ENCODE results near the gene ROCK2. TPM values are rescaled to one million over a fixed set of nuclear protein-coding genes. Genes with fewer than 3 reads are reported as not detected.

ROCK2 gene
- total and polyA plus RNA-seq, 2 of the 8 experiments (the other 6 are each of a cell fraction or from before 2014, with no cell fraction given), result 2.7 to 29.0 TPM

DNA sequence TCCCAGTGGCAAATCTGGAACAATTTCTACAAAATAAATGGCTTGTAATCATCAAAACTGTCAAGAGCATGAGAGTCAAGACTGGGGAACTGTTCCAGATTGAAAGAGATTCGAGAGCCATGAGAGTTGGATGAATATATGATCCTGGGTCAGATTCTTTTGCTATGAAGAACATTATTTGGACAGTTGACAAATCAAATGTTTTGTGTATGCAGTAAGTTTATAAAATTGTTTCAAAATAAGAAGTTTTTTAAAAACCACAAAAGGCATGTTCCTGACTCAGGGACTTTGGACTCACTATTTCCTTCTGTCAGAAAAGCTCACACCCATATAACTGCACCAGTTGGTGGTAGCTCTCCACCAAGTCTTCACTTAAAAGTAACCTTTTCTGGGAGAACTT lies 38.5 kb downstream of the ROCK2 start:
- Histone ChIP-seq H2BK15ac (ENCODE audit: low read length) (no peak overlapping the region), H3K9me3 (ENCODE audit: insufficient read depth in 2 of 2, low read depth in 1 of 2, low read length in 1 of 2) (no peaks in the 10 kb centered on the region), H2AFZ (ENCODE audit: low read length) (no peak overlapping the region), H3K23ac (ENCODE audit: insufficient read length) (no peak overlapping the region), H3K79me1 (ENCODE audit: low read depth, low read length) (peaks cover 2% of the 10 kb centered on the region; the same call in 1 of the 2 replicates), H3K27ac (ENCODE audit: low read depth, low read length) (no peak overlapping the region), H4K20me1 (replicated peaks in 1 of 2; ENCODE audit: control insufficient read depth in 1 of 2, insufficient read depth in 2 of 2, low read length in 2 of 2) (peaks cover 0 to 2% of the 10 kb centered on the region in 2 experiments), H3K14ac (ENCODE audit: insufficient read length) (no peak overlapping the region), H3K4ac (replicated peaks; ENCODE audit: insufficient read length, low read depth, low read length) (no peak overlapping the region), H3K4me3 (ENCODE audit: extremely low read depth in 1 of 4, insufficient read depth in 2 of 4, low read depth in 3 of 4, low read length in 4 of 4) (no peak overlapping the region), H2AK5ac (ENCODE audit: low read depth, low read length) (no peak overlapping the region), H3K9ac (replicated peaks in 1 of 4; ENCODE audit: extremely low read depth in 1 of 4, low read depth in 3 of 4, low read length in 3 of 4) (no peak overlapping the region), H3K79me2 (ENCODE audit: control insufficient read depth in 1 of 2, insufficient read depth in 2 of 2, low read length in 2 of 2) (peaks cover 0 to 82% of the 10 kb centered on the region in 2 experiments; a peak in 2 of 4 replicates), H2BK5ac (ENCODE audit: low read depth, low read length) (no peak overlapping the region), H4K5ac (ENCODE audit: insufficient read length, low read depth, low read length) (no peak overlapping the region), H2BK120ac (replicated peaks; ENCODE audit: low read depth, low read length) (no peak overlapping the region), H2BK20ac (ENCODE audit: low read length) (no peak overlapping the region), H3K4me1 (replicated peaks in 1 of 4; ENCODE audit: control insufficient read depth in 3 of 4, insufficient read depth in 4 of 4, low read length in 3 of 4) (no peaks in the 10 kb centered on the region), H3K4me2 (ENCODE audit: insufficient read depth in 1 of 2, low read depth in 2 of 2, low read length in 2 of 2) (no peak overlapping the region), H4K8ac (ENCODE audit: extremely low read depth, insufficient read depth, low read length) (no peak overlapping the region), H3K18ac (ENCODE audit: extremely low read depth, low read length) (no peak overlapping the region), H2BK12ac (ENCODE audit: low read depth, low read length) (no peak overlapping the region), H4K91ac (replicated peaks; ENCODE audit: insufficient read length, low read length) (no peak overlapping the region), H3K56ac (replicated peaks; ENCODE audit: insufficient read length, low read depth, low read length) (no peak overlapping the region), H3K23me2 (ENCODE audit: low read depth, low read length) (no peaks in the 10 kb centered on the region; the same call in 1 of the 2 replicates), H3K36me3 (ENCODE audit: control insufficient read depth in 2 of 4, insufficient read depth in 4 of 4, low read length in 3 of 4) (no peaks in the 10 kb centered on the region), H3K27me3 (replicated peaks in 1 of 4; ENCODE audit: control insufficient read depth in 3 of 4, extremely low read depth in 1 of 4, insufficient read depth in 3 of 4, low read length in 3 of 4) (no peaks in the 10 kb centered on the region)
- POLR2A ChIA-PET (ENCODE audit: partially characterized antibody), result interaction anchor here (1.1 kb wide), 1 partner anchor 38 kb away, joined by 4 read pairs; no protein-coding TSS in a partner anchor
- DNase-seq (ENCODE audit: low read depth in 1 of 2, low spot score in 2 of 2) (no peak), FAIRE-seq (no peak)
- WGBS, 2 experiments (ENCODE audit: extremely low coverage in 1 of 2, insufficient coverage in 1 of 2, insufficient read length in 1 of 2, insufficient replicate concordance in 2 of 2, low coverage in 1 of 2, low lambda C conversion rate in 2 of 2, missing lambda C conversion rate in 1 of 2), result 81% methylated on average over 1 of the region's 1 CpG; no CpG with 5 or more reads in 1 of the 2 experiments
- CTCF ChIA-PET (ENCODE audit: partially characterized antibody), result interaction anchor here (0.9 to 1.9 kb wide), 3 partner anchors 10 to 29 kb away, joined by 3 to 7 read pairs (median 3); no protein-coding TSS in a partner anchor
- TF ChIP-seq CBX5 (IDR thresholded peaks at IDR 0.05; ENCODE audit: low read depth, low read length) (no peak), SIN3A (conservative IDR thresholded peaks at IDR 0.05 in 1 of 2, IDR thresholded peaks at IDR 0.05 in 1 of 2; ENCODE audit: low read depth in 1 of 2, low read length in 2 of 2) (no peak), NRF1 (IDR thresholded peaks at IDR 0.05; ENCODE audit: low read depth, low read length) (no peak), SIRT6 (IDR thresholded peaks at IDR 0.05; ENCODE audit: low read length) (no peak), PHF8 (conservative IDR thresholded peaks at IDR 0.05; ENCODE audit: low read depth, low read length) (no peak), SP1 (IDR thresholded peaks at IDR 0.05; ENCODE audit: low read depth, low read length) (no peak), EGR1 (IDR thresholded peaks at IDR 0.05; ENCODE audit: borderline replicate concordance, low read depth, low read length) (no peak), KDM5A (IDR thresholded peaks at IDR 0.05; ENCODE audit: low read length) (no peak), JUND (IDR thresholded peaks at IDR 0.05; ENCODE audit: low read length) (no peak), CHD1 (IDR thresholded peaks at IDR 0.05; ENCODE audit: low read depth, low read length) (no peak), NANOG (IDR thresholded peaks at IDR 0.05; ENCODE audit: insufficient read depth, low read depth, low read length, poor library complexity, severe bottlenecking) (no peak), TEAD4 (IDR thresholded peaks at IDR 0.05; ENCODE audit: low read depth, low read length) (no peak), EP300 (IDR thresholded peaks at IDR 0.05; ENCODE audit: borderline replicate concordance in 1 of 2, low read depth in 2 of 2, low read length in 2 of 2) (no peak), BACH1 (IDR thresholded peaks at IDR 0.05; ENCODE audit: low read length) (no peak)

All from H1 (cell line).